ENCODE results near the gene SMARCA2.

DNA sequence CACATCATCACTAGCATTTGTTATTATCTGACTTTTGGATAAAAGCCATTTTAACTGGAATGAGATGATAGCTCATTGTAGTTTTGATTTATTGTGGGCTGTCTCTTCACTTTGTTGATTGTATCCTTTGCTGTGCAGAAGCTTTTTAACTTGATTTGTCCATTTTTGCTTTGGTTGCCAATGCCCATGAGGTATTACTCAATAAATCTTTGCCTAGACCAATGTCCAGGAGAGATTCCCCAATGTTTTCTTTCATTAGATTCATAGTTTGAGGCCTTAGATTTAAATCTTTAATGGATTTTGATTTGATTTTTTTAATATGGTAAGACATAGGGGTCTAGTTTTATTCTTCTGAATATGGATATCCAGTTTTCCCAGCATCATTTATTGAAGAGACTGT, 28.8 kb upstream of the SMARCA2 start:
- TF ChIP-seq EZH2phosphoT487 (IDR thresholded peaks at IDR 0.05; ENCODE audit: low read depth) = no peak
- TF ChIP-seq, protein P1, sequence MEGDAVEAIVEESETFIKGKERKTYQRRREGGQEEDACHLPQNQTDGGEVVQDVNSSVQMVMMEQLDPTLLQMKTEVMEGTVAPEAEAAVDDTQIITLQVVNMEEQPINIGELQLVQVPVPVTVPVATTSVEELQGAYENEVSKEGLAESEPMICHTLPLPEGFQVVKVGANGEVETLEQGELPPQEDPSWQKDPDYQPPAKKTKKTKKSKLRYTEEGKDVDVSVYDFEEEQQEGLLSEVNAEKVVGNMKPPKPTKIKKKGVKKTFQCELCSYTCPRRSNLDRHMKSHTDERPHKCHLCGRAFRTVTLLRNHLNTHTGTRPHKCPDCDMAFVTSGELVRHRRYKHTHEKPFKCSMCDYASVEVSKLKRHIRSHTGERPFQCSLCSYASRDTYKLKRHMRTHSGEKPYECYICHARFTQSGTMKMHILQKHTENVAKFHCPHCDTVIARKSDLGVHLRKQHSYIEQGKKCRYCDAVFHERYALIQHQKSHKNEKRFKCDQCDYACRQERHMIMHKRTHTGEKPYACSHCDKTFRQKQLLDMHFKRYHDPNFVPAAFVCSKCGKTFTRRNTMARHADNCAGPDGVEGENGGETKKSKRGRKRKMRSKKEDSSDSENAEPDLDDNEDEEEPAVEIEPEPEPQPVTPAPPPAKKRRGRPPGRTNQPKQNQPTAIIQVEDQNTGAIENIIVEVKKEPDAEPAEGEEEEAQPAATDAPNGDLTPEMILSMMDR (IDR thresholded peaks at IDR 0.05; ENCODE audit: low read depth, low read length) = no peak

All from OCI-LY3 (cell line).